ENCODE results near the gene STARD3.

STARD3 gene

GRCh38 chr17:39674179-39674578 is 37.2 kb downstream of the STARD3 start:
- no peak overlapping the region for H2AFZ ChIP-seq (ENCODE audit: low read depth, low read length)
- no peaks in the 10 kb centered on the region for H3K36me3 ChIP-seq (ENCODE audit: insufficient read depth, low read length)
- no peaks in the 10 kb centered on the region for H3K27me3 ChIP-seq (ENCODE audit: insufficient read depth, low read length)
- no peak overlapping the region for H3K4me3 ChIP-seq (ENCODE audit: low read length)
- H3K4me1 ChIP-seq (ENCODE audit: insufficient read depth, low read length) = no peaks in the 10 kb centered on the region
- no peaks in the 10 kb centered on the region for H3K9me3 ChIP-seq (ENCODE audit: low read length)

DNA sequence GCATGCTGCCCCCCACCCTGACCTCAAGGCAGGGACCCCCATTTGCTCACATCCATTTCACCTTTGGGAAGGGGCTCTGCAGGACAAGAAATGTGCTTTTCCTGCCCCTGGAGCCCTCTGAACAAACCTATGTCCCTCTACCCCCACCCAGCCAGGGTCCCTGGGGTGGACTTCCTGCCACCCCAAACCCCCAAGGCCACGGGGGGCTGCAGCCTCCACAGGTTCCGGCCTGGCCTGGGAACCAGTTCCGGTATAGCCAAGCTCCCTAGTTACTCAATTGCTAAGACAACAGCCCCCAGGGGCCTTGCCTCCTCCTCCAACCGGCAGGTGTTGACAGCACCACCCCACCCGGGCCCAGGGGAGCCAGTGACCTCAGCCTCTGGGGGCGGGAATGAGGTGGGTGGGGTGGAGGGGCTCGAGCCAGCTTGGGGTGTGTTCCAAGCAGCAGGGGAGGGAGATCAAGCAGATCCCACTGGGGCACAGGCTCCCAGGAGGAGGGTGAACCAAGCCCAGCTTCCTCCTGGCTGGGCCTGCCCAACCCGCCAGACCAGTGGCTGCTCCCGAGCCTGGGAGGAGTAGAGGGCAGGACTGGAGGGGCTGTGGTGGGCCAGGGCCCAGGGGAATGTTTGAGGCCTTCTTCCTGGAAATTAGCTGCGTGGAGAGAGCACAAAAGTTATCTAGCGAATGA is 37.9 kb downstream of the STARD3 start:
- Histone ChIP-seq H3K9me3 (ENCODE audit: low read length) (no peaks in the 10 kb centered on the region), H3K27me3 (ENCODE audit: insufficient read depth, low read length) (no peaks in the 10 kb centered on the region), H3K4me1 (ENCODE audit: insufficient read depth, low read length) (no peaks in the 10 kb centered on the region), H3K4me3 (ENCODE audit: low read length) (no peak overlapping the region), H3K36me3 (ENCODE audit: insufficient read depth, low read length) (no peaks in the 10 kb centered on the region), H2AFZ (ENCODE audit: low read depth, low read length) (no peak overlapping the region)

- Histone ChIP-seq H3K36me3 (ENCODE audit: insufficient read depth, low read length) (no peaks in the 10 kb centered on the region), H3K27me3 (ENCODE audit: insufficient read depth, low read length) (no peaks in the 10 kb centered on the region), H3K4me1 (ENCODE audit: insufficient read depth, low read length) (no peaks in the 10 kb centered on the region), H3K4me3 (ENCODE audit: low read length) (no peak overlapping the region), H2AFZ (ENCODE audit: low read depth, low read length) (no peak overlapping the region), H3K9me3 (ENCODE audit: low read length) (no peaks in the 10 kb centered on the region)
Measured at GRCh38 chr17:39675390-39676082, 38.6 kb downstream of the STARD3 start.

- Histone ChIP-seq H3K27me3 (ENCODE audit: insufficient read depth, low read length) (no peaks in the 10 kb centered on the region), H3K36me3 (ENCODE audit: insufficient read depth, low read length) (no peaks in the 10 kb centered on the region), H3K9me3 (ENCODE audit: low read length) (no peaks in the 10 kb centered on the region), H3K4me1 (ENCODE audit: insufficient read depth, low read length) (no peaks in the 10 kb centered on the region), H3K4me3 (ENCODE audit: low read length) (no peak overlapping the region), H2AFZ (ENCODE audit: low read depth, low read length) (no peak overlapping the region)
Measured at GRCh38 chr17:39676198-39676819, 39.4 kb downstream of the STARD3 start.

DNA sequence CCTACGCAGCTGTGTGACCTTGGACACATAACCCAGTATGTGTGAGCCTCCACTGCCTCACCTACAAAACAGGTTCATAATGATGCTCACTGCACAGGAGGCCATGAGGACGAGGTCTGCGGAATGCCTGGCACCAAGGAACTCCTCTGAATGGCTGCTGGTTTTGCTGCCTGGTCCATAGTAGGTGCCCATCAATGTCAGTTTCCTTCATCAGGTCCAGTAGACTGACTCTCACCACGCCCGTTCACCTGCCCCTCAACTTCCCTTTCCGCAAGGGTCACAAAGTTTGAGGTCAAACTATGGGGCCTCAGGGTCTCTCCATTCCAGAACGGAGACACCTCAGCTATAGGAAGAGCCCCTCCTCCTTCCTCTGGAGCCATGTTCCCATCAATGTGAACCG is 40.1 kb downstream of the STARD3 start:
- no peak overlapping the region for H3K4me3 ChIP-seq (ENCODE audit: low read length)
- H2AFZ ChIP-seq (ENCODE audit: low read depth, low read length) = no peak overlapping the region
- no peaks in the 10 kb centered on the region for H3K9me3 ChIP-seq (ENCODE audit: low read length)
- H3K27me3 ChIP-seq (ENCODE audit: insufficient read depth, low read length) = no peaks in the 10 kb centered on the region
- no peaks in the 10 kb centered on the region for H3K4me1 ChIP-seq (ENCODE audit: insufficient read depth, low read length)
- H3K36me3 ChIP-seq (ENCODE audit: insufficient read depth, low read length) = no peaks in the 10 kb centered on the region

GRCh38 chr17:39677542-39678339 is 40.8 kb downstream of the STARD3 start:
- Histone ChIP-seq H3K4me1 (ENCODE audit: insufficient read depth, low read length) (no peaks in the 10 kb centered on the region), H3K36me3 (ENCODE audit: insufficient read depth, low read length) (no peaks in the 10 kb centered on the region), H3K9me3 (ENCODE audit: low read length) (no peaks in the 10 kb centered on the region), H2AFZ (ENCODE audit: low read depth, low read length) (no peak overlapping the region), H3K27me3 (ENCODE audit: insufficient read depth, low read length) (no peaks in the 10 kb centered on the region), H3K4me3 (ENCODE audit: low read length) (no peak overlapping the region)

GRCh38 chr17:39678340-39679116 is 41.6 kb downstream of the STARD3 start:
- Histone ChIP-seq H3K9me3 (ENCODE audit: low read length) (no peaks in the 10 kb centered on the region), H3K4me3 (ENCODE audit: low read length) (no peak overlapping the region), H3K36me3 (ENCODE audit: insufficient read depth, low read length) (no peaks in the 10 kb centered on the region), H2AFZ (ENCODE audit: low read depth, low read length) (no peak overlapping the region), H3K27me3 (ENCODE audit: insufficient read depth, low read length) (no peaks in the 10 kb centered on the region), H3K4me1 (ENCODE audit: insufficient read depth, low read length) (no peaks in the 10 kb centered on the region)

DNA sequence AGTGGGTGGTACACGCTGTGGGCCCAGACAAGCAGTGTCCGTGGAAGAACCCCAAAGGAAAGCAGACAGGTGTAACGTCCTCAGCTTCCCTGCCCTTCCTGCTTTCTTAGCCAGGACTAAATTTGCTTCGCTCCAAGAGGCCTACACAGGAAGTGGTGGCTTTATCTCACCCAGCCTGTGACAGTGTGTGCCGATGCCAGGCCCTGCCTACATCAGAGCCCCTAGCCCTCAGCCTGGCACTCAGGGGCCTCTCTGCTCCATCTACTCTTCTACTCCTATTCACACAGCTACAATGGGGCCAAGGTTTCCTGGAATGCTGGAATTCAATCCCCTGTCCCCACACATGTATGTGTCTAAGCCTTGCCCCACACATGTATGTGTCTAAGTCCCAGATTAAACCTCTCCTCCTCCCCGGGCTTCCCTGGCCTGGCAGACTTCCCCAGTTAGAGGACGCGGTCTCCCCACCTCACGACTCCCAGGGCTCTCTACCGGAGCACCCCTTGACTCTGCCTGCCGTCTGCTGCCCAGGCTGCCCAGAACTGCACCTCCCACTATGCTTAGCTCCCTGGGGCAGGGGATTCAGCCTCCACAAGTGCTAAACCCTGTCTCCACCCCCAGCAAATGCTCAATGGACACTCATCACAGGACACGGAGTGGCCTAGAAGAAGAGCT is 42.7 kb downstream of the STARD3 start:
- Histone ChIP-seq H3K9me3 (ENCODE audit: low read length) (no peaks in the 10 kb centered on the region), H3K27me3 (ENCODE audit: insufficient read depth, low read length) (no peaks in the 10 kb centered on the region), H3K4me1 (ENCODE audit: insufficient read depth, low read length) (no peaks in the 10 kb centered on the region), H3K4me3 (ENCODE audit: low read length) (no peak overlapping the region), H3K36me3 (ENCODE audit: insufficient read depth, low read length) (peaks cover 6% of the 10 kb centered on the region), H2AFZ (ENCODE audit: low read depth, low read length) (no peak overlapping the region)

DNA sequence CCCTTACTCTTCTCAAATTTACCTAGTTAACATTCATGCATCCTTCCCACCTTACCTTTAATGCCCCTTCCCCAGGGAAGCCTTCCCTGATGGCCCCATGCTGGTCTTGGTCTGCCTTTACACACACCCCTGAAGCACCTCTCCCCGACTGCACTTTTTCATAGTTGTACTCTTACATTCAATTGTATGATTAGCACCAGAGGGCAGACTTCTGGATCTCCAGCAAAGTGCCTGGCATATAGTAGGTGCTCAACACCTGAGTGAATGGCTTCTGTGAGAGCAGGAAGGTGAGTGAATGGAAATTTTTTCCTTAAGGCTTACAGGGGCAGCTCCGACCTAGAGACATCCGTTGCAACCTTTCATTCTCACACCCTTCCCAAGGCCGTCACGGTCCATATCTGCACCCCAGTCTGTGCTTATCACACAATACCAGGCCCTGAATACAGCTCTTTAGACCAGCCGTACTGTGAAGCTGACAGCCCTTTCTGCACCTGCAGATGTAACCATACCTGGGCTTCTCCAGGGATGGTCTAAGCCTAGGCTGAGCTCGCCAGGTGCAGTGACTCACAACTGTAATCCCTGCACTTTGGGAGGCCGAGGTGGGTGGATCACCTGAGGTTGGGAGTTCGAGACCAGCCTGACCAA is 46.5 kb downstream of the STARD3 start:
- Histone ChIP-seq H3K27me3 (ENCODE audit: insufficient read depth, low read length) (no peaks in the 10 kb centered on the region), H3K4me3 (ENCODE audit: low read length) (no peak overlapping the region), H3K9me3 (ENCODE audit: low read length) (no peaks in the 10 kb centered on the region), H3K36me3 (ENCODE audit: insufficient read depth, low read length) (peaks cover 7% of the 10 kb centered on the region), H3K4me1 (ENCODE audit: insufficient read depth, low read length) (peaks cover 6% of the 10 kb centered on the region), H2AFZ (ENCODE audit: low read depth, low read length) (no peak overlapping the region)

GRCh38 chr17:39684369-39685192 is 47.6 kb downstream of the STARD3 start:
- H3K36me3 ChIP-seq (ENCODE audit: insufficient read depth, low read length) = peaks cover 7% of the 10 kb centered on the region
- no peaks in the 10 kb centered on the region for H3K9me3 ChIP-seq (ENCODE audit: low read length)
- H3K27me3 ChIP-seq (ENCODE audit: insufficient read depth, low read length) = no peaks in the 10 kb centered on the region
- no peak overlapping the region for H3K4me3 ChIP-seq (ENCODE audit: low read length)
- H3K4me1 ChIP-seq (ENCODE audit: insufficient read depth, low read length) = peaks cover 15% of the 10 kb centered on the region
- no peak overlapping the region for H2AFZ ChIP-seq (ENCODE audit: low read depth, low read length)

GRCh38 chr17:39687101-39687545 is 50.2 kb downstream of the STARD3 start:
- Histone ChIP-seq H2AFZ (ENCODE audit: low read depth, low read length) (peak overlapping the region; percentile 64), H3K9me3 (ENCODE audit: low read length) (no peaks in the 10 kb centered on the region), H3K4me3 (ENCODE audit: low read length) (peak overlapping the region; percentile 93), H3K36me3 (ENCODE audit: insufficient read depth, low read length) (peaks cover 7% of the 10 kb centered on the region), H3K4me1 (ENCODE audit: insufficient read depth, low read length) (peaks cover 15% of the 10 kb centered on the region), H3K27me3 (ENCODE audit: insufficient read depth, low read length) (no peaks in the 10 kb centered on the region)

Data from neuron (in vitro differentiated cells).